ENCODE results near the gene RAD54L.

- TF ChIP-seq POLR2A (IDR thresholded peaks at IDR 0.05; ENCODE audit: extremely low read depth, insufficient read length) (no peak), CTCF (IDR thresholded peaks at IDR 0.05; ENCODE audit: low read depth, low read length) (no peak), MAX (IDR thresholded peaks at IDR 0.05; ENCODE audit: low read depth, low read length) (no peak)
Observed at GRCh38 chr1:46280092-46280491, 32.5 kb downstream of the RAD54L start.

Measured in NB4 (cell line).